Esophagus muscularis mucosa (tissue), 4 donors: ENCODE measurements around the gene SH2B2. TPM values are rescaled to one million over a fixed set of nuclear protein-coding genes. Genes with fewer than 3 reads are reported as not detected.

ENCODE experiments used
- DNase-seq: peaks from one replicate; pipeline ENCODE4 v3.0.0-alpha.2; 2017; ENCODE audit errors: extremely low spot score
- H3K27ac ChIP-seq, 4 donors: fragments of 200-600 bp; sonication (generic); replicated peaks in 1 of 4; 1 replicate in 3 of 4; 2 replicates in 1 of 4; pipeline ENCODE4 v1.5.1; 2016 to 2019; ENCODE audit warnings: mild to moderate bottlenecking in 1 of 4
- H3K27me3 ChIP-seq, 4 donors: fragments of 200-600 bp; sonication (generic); one replicate each; pipeline versions ENCODE4 v1.5.1 to v1.6.0; 2016 to 2019
- H3K36me3 ChIP-seq, 4 donors: fragments of 200-600 bp; sonication (generic); one replicate each; pipeline ENCODE4 v1.5.1; 2016 to 2019
- H3K4me1 ChIP-seq, 4 donors: fragments of 200-600 bp; sonication (generic); one replicate each; pipeline ENCODE4 v1.5.1; 2016 to 2019
- H3K4me3 ChIP-seq, 4 donors: fragments of 200-600 bp; sonication (generic); 1 replicate in 2 of 4; 2 replicates in 2 of 4; pipeline ENCODE4 v1.5.1; 2016 to 2019; ENCODE audit warnings: mild to moderate bottlenecking in 4 of 4, moderate library complexity in 1 of 4
- H3K9me3 ChIP-seq, 4 donors: fragments of 200-600 bp; sonication (generic); 1 replicate in 3 of 4; 2 replicates in 1 of 4; pipeline ENCODE4 v1.5.1; 2016 to 2019
- CTCF ChIP-seq, 3 experiments: fragments of 200-600 bp in 2 of 3; fragments of 450-650 bp in 1 of 3; sonication (generic) in 2 of 3; IDR thresholded peaks; one replicate each; pipeline ENCODE4 v1.5.1; 2017 to 2019; ENCODE audit warnings: antibody characterized with exemption in 3 of 3, mild to moderate bottlenecking in 2 of 3, moderate library complexity in 1 of 3
- EP300 ChIP-seq: sonication (generic); formaldehyde crosslinking; IDR thresholded peaks from one replicate; pipeline ENCODE4 v1.6.1; 2017; ENCODE audit warnings: antibody characterized with exemption
- POLR2A ChIP-seq: fragments of 450-650 bp; IDR thresholded peaks from one replicate; pipeline ENCODE4 v1.6.1; 2017; ENCODE audit warnings: antibody characterized with exemption, moderate library complexity, mild to moderate bottlenecking, low read depth
- POLR2AphosphoS5 ChIP-seq, 2 donors: sonication (generic); formaldehyde crosslinking; IDR thresholded peaks; one replicate each; pipeline ENCODE4 v1.6.1; 2017; ENCODE audit warnings: antibody characterized with exemption in 2 of 2
- WGBS: methylation state at CpG from one replicate; pipeline ENCODE4 v1.1.5; 2018; 5-methylcytosine and 5-hydroxymethylcytosine counted together
- intact Hi-C: fragments of 100-400 bp; cut with DNase I; formaldehyde crosslinking; loops from one replicate; pipeline ENCODE4 v1.15.1; 2023
- total RNA-seq, 4 donors: library from RNA; depleted of rRNA; stranded (reverse); fragments of >200 nt; gene quantifications; one replicate each; pipeline versions ENCODE4 v1.1.0 to v1.2.1, GENCODE V29; 2016

Gene SH2B2
- total RNA-seq, 4 donors from 2014 or later: 3.7 to 10.9 (median 8.9) TPM

GRCh38 chr7:102272917-102273748 is 13.5 kb upstream of the SH2B2 start:
- Histone ChIP-seq H3K27me3 (no peaks in the 10 kb centered on the region), H3K4me3 (no peak overlapping the region), H3K4me1 (peaks cover 0 to 6% (median 4%) of the 10 kb centered on the region in 4 donors), H3K36me3 (peaks cover 0 to 7% (median 0%) of the 10 kb centered on the region in 4 donors), H3K27ac (no peak overlapping the region), H3K9me3 (no peaks in the 10 kb centered on the region)
- 87% methylated on average over 6 of the region's 16 CpGs for WGBS
- TF ChIP-seq POLR2AphosphoS5 (IDR thresholded peaks at IDR 0.05) (no peak), POLR2A (no peak), EP300 (no peak), CTCF (IDR thresholded peaks at IDR 0.05) (no peak)
- no peak for DNase-seq
- intact Hi-C loops: loop anchor here (1.0 to 2.0 kb wide), 3 partner anchors 586 to 729 kb away; no protein-coding TSS in a partner anchor

GRCh38 chr7:102273749-102274712 is 12.6 kb upstream of the SH2B2 start:
- TF ChIP-seq EP300: no peak
- TF ChIP-seq POLR2AphosphoS5 (IDR thresholded peaks at IDR 0.05): no peak
- TF ChIP-seq CTCF (IDR thresholded peaks at IDR 0.05): no peak
- TF ChIP-seq POLR2A: no peak
- Histone ChIP-seq H3K4me1 (peaks cover 0 to 6% (median 4%) of the 10 kb centered on the region in 4 donors), H3K27ac (no peak overlapping the region), H3K9me3 (no peaks in the 10 kb centered on the region), H3K27me3 (no peaks in the 10 kb centered on the region), H3K4me3 (no peak overlapping the region), H3K36me3 (peaks cover 0 to 7% (median 0%) of the 10 kb centered on the region in 4 donors)
- DNase-seq: no peak
- intact Hi-C loops: loop anchor here (2.0 kb wide), 2 partner anchors 587 to 671 kb away; no protein-coding TSS in a partner anchor
- WGBS: 84% methylated on average over 13 of the region's 23 CpGs

- TF ChIP-seq POLR2AphosphoS5 (IDR thresholded peaks at IDR 0.05) (no peak), CTCF (IDR thresholded peaks at IDR 0.05) (no peak), EP300 (no peak), POLR2A (no peak)
- no peak for DNase-seq
- Histone ChIP-seq H3K27ac (no peak overlapping the region), H3K9me3 (no peaks in the 10 kb centered on the region), H3K4me1 (peaks cover 0 to 12% (median 6%) of the 10 kb centered on the region in 4 donors), H3K27me3 (no peaks in the 10 kb centered on the region), H3K4me3 (no peak overlapping the region), H3K36me3 (peaks cover 0 to 7% (median 0%) of the 10 kb centered on the region in 4 donors)
- WGBS: 92% methylated on average over 10 of the region's 10 CpGs
- intact Hi-C loops: no loop called here
These were observed 11.5 kb upstream of the SH2B2 start for GRCh38 chr7:102275123-102275703.

- no peaks in the 10 kb centered on the region for H3K27me3 ChIP-seq
- no peaks in the 10 kb centered on the region for H3K9me3 ChIP-seq
- no peak for DNase-seq
- no peak overlapping the region for H3K4me3 ChIP-seq
- TF ChIP-seq EP300 (no peak), CTCF (IDR thresholded peaks at IDR 0.05) (no peak), POLR2AphosphoS5 (IDR thresholded peaks at IDR 0.05) (no peak), POLR2A (no peak)
- WGBS: 93% methylated on average over 5 of the region's 10 CpGs
- H3K36me3 ChIP-seq: peaks cover 0 to 7% (median 1%) of the 10 kb centered on the region in 4 donors
- H3K4me1 ChIP-seq: peaks cover 0 to 6% (median 2%) of the 10 kb centered on the region in 4 donors
- H3K27ac ChIP-seq: no peak overlapping the region
- intact Hi-C loops: loop anchor here (2.0 kb wide), 1 partner anchor 113 kb away; no protein-coding TSS in a partner anchor
These were observed 8.8 kb upstream of the SH2B2 start for GRCh38 chr7:102277901-102278300.
